HG02852 (cell line): ENCODE measurements around the gene THOC6.

Experiments used
- ATAC-seq: cut with Tn5 transposase; IDR thresholded peaks from one replicate; pipeline ENCODE4 v1.9.1; 2021; ENCODE audit warnings: mild to moderate bottlenecking, moderate library complexity; ENCODE audit not compliant: unreplicated experiment

Gene THOC6

DNA sequence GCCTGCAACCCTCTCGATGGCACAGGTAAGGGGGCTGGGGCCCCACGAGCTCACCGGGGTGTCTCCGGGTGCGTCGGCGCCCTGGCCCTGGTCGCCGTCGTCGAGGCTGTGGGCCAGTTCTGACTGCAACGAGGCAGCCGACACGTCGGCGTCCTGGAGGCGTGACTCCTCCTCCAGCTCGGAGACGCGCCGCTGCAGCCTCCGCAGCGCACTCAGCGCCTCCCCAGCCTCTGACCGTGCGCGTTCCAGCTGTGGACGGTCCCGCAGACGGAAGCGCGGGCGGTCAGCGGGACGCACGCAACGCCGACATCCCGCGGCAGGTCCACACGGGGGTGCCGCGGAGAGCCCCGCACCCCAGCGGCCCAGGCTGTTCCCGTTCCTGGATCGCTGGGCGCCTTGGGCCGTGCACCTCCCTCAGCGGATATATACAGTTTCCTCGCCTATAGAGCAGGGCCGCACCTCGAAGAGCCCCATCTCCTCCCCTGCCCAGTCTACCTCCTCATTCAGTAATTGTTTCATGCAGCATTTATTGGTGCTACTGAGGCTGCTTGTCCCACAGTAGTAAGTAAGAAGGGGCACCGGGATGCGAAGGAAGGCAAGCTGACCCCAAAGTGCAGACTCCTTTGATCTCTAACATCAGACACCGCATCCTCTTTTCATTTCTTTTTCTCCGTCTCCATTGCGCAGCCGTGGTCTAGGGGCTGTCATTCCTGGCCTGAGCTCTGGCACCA, 5.8 kb downstream of the THOC6 start:
- no peak for ATAC-seq

GRCh38 chr16:3030222-3031212, 6.7 kb downstream of the THOC6 start:
- ATAC-seq: no peak

DNA sequence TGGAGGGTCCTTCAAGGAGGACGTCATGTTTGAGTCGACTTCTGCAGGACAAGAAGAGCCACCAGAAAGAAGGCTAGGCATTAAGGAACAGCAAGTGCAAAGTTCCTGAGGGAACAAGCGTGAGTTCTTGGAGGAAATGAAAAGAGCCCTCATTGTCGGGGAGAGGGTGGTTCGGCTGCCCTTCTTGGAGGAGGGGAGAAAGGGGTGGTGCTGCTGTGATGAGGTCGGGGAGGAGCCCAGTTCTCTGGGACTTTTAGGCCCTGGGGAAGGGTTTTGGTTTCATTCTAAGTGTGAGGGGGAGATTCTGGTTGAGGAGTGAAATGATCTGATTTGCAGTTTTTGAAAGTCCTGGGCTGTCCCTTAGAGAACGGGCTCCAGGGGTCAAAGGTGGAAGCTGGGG, 8.8 kb downstream of the THOC6 start:
- ATAC-seq: no peak

DNA sequence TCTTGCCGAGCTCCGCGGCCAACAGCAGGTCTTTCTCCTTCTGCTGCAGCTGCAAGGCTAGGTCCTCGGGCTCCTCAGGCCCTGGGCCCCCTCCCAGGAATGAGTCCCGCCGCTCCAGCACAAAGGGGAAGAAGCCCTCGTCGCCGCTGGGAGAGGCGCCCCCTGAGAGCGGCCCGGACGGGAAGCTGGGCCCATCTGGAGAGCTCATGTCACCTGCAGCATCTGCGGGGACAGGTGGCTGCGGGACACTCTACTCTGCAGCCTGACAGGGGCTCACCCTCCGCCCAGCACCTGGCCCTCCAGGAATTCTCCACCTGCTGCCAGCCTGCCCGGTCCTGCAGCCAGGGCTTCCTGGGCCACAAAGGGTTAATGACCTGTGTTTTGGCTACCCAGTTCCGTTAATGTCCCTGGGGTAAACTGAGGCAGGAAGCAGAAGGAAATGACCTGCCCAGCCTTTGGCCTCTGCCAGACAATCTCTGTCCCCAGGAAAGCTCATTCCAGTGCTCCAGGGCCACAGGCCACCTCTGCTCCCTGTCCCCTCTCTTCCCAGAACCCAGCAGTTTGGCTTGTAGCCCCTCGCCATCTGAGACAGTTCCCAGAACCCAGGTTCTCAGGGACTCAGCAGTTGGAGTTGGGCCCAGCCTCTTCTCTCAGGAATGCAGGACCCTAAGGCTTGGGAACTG, 11.6 kb downstream of the THOC6 start:
- ATAC-seq: no peak

DNA sequence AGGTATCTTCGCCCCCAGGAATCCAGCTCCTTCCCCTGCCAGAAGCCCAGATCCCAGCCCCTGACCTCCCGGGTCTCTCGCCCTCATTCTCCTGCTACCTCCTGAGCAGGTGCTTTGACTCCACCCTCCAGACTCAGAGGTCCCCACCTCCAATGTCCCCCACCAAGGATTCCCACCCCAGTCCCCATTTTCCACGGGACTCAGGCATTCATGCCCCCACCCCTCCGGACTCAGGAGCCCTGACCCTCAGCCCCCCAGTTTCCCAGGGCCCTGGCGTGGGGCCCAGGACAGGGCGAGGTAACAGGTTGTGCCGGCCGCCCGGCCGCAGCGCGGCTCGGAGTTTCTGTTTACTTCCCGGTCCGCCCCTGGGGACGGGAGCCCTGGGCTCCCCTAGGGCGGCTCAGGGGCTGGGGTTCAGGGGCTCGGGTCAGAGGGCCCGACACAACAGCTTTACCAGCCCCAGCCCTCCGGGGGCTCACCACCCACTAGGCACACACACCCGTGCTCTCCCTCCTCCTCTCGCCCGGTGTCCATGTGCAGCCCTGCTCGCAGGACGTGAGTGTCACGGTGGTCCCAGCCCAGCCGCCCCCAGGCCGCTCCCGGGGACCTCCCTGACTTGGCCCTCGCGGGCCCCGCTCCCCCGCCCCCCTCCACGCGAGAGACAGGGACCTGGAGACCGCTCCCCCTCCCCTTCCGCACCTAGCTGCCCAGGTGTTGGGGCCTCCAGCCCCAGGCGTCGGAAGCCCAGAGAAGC, 12.3 kb downstream of the THOC6 start:
- no peak for ATAC-seq

GRCh38 chr16:3036726-3037315, 13.0 kb downstream of the THOC6 start, which contains the start of gene BICDL2:
Gene BICDL2, minus strand, starts transcription at chr16:3036944. Its CDS starts 1,448 bp downstream, at chr16:3035496.
- no peak for ATAC-seq

GRCh38 chr16:3038256-3038655, 14.4 kb downstream of the THOC6 start:
- ATAC-seq: no peak

DNA sequence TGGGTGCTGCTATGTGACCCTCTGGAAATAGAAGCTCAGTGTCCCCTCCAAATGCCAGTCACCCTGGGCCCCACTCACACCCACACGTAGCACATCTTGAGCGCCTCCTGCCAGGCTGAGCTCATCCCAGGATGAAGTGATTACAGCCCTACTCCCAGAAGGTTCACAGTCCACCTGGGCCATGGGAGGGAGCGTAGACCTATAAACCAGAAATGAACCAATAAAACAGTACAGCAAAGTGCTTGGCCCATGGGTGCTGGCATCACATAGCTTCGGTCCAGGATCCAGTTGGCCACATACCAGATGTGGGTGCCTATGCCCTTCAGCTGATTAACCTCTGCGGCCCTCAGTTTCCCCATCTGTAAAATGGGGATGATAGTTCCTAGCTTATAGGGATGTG, 15.1 kb downstream of the THOC6 start:
- ATAC-seq: no peak

DNA sequence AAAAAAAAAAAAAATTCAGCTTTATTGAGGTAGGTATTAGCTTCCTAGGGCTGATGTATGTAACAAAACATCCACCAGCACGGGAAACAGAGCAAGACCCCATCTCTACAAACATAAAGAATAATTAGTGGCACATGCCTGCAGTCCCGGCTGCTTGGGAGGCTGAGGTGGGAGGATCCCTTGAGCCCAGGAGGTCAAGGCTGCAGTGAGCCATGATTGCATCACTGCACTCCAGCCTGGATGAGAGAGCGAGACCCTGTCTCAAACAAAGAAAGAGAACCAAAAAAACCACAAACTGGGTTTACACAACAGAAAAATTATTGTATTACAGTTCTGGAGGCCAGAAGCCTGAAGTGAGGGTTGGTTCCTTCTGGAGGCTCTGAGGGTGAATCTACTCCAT, 18.5 kb downstream of the THOC6 start:
- no peak for ATAC-seq

DNA sequence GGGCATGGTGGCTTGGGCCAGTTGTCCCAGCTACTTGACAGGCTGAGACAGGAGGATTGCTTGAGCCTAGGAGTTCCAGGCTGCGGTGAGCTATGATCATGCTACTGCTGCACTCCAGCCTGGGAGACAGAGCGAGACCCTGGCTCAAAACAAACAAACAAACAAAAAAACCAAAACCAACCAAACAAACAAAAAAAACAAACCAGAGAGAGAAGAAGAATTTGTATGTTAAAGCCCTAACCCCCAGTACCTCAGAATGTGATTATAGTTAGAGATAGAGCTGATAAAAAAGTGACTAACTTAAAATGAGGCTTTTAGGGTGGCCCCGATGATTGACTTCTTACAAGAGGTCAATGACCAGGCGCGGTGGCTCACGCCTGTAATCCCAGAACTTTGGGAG, 20.9 kb downstream of the THOC6 start:
- ATAC-seq: no peak

DNA sequence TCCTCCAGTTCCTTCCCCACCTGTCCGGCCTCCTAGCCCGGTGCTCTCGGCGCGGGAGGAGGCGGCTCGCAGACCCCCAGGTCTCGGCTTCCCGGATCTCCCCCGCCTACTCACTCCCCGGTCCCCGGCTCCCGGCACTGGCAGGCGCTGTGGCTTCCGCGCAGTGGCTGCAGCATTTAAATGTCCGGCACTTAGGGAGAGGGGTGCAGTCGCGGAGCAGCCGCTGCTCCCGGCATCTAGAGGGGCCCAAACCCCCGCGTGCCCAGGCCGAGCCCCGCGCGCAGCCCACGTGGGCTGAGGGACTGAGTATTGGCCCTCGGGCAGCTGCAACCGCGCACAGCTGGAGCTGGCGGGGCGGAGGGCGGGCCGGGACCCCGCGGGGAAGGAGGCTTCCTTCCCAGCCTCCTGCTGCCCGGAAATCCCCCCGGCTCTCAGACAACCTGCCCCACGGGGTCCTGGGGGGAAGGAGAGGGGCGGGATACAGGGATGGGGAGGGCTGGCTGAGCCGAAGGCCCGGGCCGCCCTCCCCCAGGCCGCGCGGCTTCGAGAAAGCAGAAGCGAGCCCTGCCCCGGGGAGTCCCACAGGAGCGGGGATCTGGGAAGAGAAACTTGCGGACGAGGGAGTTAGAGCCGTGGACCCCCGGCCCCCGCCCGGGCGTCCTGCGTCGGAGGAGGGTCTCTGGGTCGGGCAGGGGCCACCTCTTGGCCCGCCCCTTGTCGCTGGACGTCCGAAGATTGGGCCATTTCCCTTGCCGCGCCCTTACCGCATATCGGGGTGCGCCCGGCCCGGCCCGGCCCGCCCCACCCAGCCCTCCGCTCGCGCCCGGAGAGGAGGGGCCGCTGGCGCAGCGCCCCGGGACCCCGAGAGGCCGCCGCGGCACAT, 22.2 kb downstream of the THOC6 start, which contains the start of gene MMP25:
Gene MMP25, plus strand, starts transcription at position 804 of the 883 bp plus-strand sequence. CDS start 357 bp downstream, outside the sequence.
- ATAC-seq: no peak

DNA sequence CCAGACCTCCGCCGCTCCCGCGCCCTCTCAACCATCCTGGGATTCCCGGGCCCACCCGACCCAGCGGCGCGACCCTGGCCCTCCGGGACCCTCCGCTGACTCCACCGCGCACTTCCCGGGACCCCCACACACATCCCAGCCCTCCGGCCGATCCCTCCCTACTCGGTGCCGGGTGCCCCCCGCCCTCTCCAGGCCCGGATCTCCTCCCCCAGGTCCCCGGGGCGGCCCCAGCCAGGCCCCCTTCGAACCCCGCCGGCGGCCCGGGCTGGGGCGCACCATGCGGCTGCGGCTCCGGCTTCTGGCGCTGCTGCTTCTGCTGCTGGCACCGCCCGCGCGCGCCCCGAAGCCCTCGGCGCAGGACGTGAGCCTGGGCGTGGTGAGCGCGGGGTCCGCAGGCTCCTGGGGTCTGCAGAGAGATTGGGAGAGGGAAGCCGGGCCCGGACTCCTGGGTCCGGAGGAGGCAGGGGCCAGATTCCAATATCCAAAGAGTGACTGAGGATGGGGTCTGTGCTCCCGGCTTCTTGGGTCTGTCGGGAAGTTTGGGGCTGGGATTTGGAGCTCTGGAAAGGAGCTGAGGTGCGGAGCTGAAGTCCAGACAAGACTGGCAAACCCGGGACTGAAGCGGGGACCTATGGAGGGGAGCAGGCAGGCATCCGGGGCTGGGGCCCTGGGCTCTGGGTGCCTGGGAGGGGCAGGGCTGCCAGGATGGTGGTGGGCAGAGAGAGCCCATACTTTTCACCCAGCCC, 23.0 kb downstream of the THOC6 start:
- ATAC-seq: no peak

DNA sequence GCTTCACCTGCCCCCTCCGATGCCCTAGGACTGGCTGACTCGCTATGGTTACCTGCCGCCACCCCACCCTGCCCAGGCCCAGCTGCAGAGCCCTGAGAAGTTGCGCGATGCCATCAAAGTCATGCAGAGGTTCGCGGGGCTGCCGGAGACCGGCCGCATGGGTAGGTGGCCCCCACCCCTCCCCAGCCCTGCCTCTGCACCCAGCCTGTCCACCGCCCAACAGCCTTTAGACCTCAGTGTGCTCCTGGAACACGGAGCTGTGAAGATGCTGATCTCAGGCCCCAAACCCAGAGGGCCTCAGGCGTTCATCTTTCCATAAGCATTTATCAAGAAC, 23.5 kb downstream of the THOC6 start:
- ATAC-seq: no peak

- no peak for ATAC-seq
These were observed 26.2 kb downstream of the THOC6 start for GRCh38 chr16:3049921-3050481.

GRCh38 chr16:3050487-3050886, 26.7 kb downstream of the THOC6 start:
- ATAC-seq: no peak

- no peak for ATAC-seq
These were observed 27.2 kb downstream of the THOC6 start for GRCh38 chr16:3051009-3051408.

- ATAC-seq: no peak
These were observed 27.7 kb downstream of the THOC6 start for GRCh38 chr16:3051494-3051893.
